ENCODE data around the gene HAND1. TPM values are rescaled to one million over a fixed set of nuclear protein-coding genes. Genes with fewer than 3 reads are reported as not detected.

Gene HAND1
- total and polyA plus RNA-seq, 11 donors, result 22.4 to 44.8 (median 33.9) TPM

- Histone ChIP-seq H3K4me1 (peaks cover 0 to 20% (median 13%) of the 10 kb centered on the region in 12 donors), H3K4me3 (no peak overlapping the region), H3K36me3 (no peaks in the 10 kb centered on the region), H3K27me3 (peaks cover 20 to 100% (median 79%) of the 10 kb centered on the region in 9 donors), H3K27ac (peak overlapping the region in 1 of 12 donors; percentile 95), H3K9me3 (no peaks in the 10 kb centered on the region)
- ATAC-seq (no peak), DNase-seq (no peak)
- intact Hi-C loops (cut with DNase I), result no loop called here
- no peak for TF ChIP-seq POLR2A (IDR thresholded peaks at IDR 0.05)
- TF ChIP-seq CTCF (IDR thresholded peaks at IDR 0.05), result no peak
- 27 to 38% (median 34%) methylated on average over 34 of the region's 34 CpGs for WGBS, 4 donors
These were observed 5.8 kb upstream of the HAND1 start for GRCh38 chr5:154483654-154484392.

GRCh38 chr5:154482528-154483449 is 4.8 kb upstream of the HAND1 start:
- WGBS, 4 donors, result 23 to 34% (median 28%) methylated on average over 39 to 49 of the region's 49 CpGs
- ATAC-seq, result no peak
- Histone ChIP-seq H3K36me3 (no peaks in the 10 kb centered on the region), H3K27me3 (peaks cover 24 to 100% (median 88%) of the 10 kb centered on the region in 9 donors), H3K4me3 (no peak overlapping the region), H3K4me1 (peaks cover 0 to 31% (median 21%) of the 10 kb centered on the region in 12 donors), H3K27ac (peak overlapping the region in 1 of 12 donors; percentile 95), H3K9me3 (no peaks in the 10 kb centered on the region)
- TF ChIP-seq POLR2A (IDR thresholded peaks at IDR 0.05), result no peak
- no peak for TF ChIP-seq CTCF (IDR thresholded peaks at IDR 0.05)
- intact Hi-C loops (cut with DNase I), result no loop called here
- DNase-seq, result no peak

GRCh38 chr5:154481584-154482381 is 3.8 kb upstream of the HAND1 start:
- no peak for ATAC-seq
- peaks cover 0 to 40% (median 29%) of the 10 kb centered on the region in 12 donors for H3K4me1 ChIP-seq
- WGBS, 4 donors, result 34 to 52% (median 46%) methylated on average over 11 of the region's 11 CpGs

More at GRCh38 chr5:154481584-154482381, 3.8 kb upstream of the HAND1 start:
- Histone ChIP-seq H3K27ac (peak overlapping the region in 1 of 12 donors; percentile 95), H3K9me3 (no peaks in the 10 kb centered on the region), H3K27me3 (peaks cover 29 to 100% (median 96%) of the 10 kb centered on the region in 9 donors), H3K36me3 (no peaks in the 10 kb centered on the region), H3K4me3 (no peak overlapping the region)
- TF ChIP-seq POLR2A (IDR thresholded peaks at IDR 0.05), result no peak
- no peak for TF ChIP-seq CTCF (IDR thresholded peaks at IDR 0.05)
- DNase-seq, result no peak
- intact Hi-C loops (cut with DNase I), result no loop called here
